ENCODE measurements around the gene PDS5A. TPM values are rescaled to one million over a fixed set of nuclear protein-coding genes. Genes with fewer than 3 reads are reported as not detected.

Gene PDS5A
- total and polyA plus RNA-seq, 2 donors (not counting 1 experiment from before 2014, with no cell fraction given), result 46.9 to 74.0 TPM

DNA sequence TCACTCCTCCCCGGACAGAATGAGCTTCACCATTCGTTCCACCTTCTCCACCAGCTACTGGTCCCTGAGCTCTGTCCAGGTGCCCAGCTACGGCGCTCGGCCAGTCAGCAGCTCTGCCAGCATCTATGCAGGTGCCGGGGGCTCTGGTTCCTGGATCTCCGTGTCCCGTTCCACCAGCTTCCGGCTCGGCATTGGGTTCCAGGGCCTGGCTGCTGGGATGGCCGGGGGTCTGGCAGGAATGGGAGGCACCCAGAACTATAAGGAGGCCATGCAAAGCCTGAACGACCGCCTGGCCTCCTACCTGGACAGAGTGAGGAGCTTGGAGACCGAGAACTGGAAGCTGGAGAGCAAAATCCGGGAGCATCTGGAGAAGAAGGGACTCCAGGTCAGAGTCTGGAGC, 42.5 kb upstream of the PDS5A start:
- Histone ChIP-seq H4K20me1 (ENCODE audit: control insufficient read depth, extremely low read depth, insufficient read depth, low read length) (no peaks in the 10 kb centered on the region), H3K79me2 (ENCODE audit: control insufficient read depth, insufficient read depth, low read length) (no peaks in the 10 kb centered on the region), H3K9ac (ENCODE audit: insufficient read depth, low read length) (no peak overlapping the region), H3K4me1 (ENCODE audit: control insufficient read depth, extremely low read depth, insufficient read depth, low read length) (no peaks in the 10 kb centered on the region), H3K4me3 (replicated peaks in 1 of 4; ENCODE audit: control extremely low read depth in 1 of 4, insufficient read depth in 1 of 4, low read depth in 3 of 4, low read length in 4 of 4) (no peak overlapping the region), H3K36me3 (ENCODE audit: control insufficient read depth, insufficient read depth, low read length) (no peaks in the 10 kb centered on the region), H2AFZ (ENCODE audit: low read length) (no peak overlapping the region), H3K27ac (ENCODE audit: insufficient read depth, low read length) (no peak overlapping the region), H3K27me3 (ENCODE audit: control insufficient read depth, insufficient read depth, low read length) (no peaks in the 10 kb centered on the region), H3K4me2 (ENCODE audit: extremely low read depth, insufficient read depth, low read length) (no peak overlapping the region), H3K9me3 (ENCODE audit: control insufficient read depth, insufficient read depth, low read depth, low read length) (no peaks in the 10 kb centered on the region)
- DNase-seq (ENCODE audit: low read depth in 2 of 2), result no peak
- no peak for TF ChIP-seq EZH2 (IDR thresholded peaks at IDR 0.05; ENCODE audit: low read length, missing control alignments)

DNA sequence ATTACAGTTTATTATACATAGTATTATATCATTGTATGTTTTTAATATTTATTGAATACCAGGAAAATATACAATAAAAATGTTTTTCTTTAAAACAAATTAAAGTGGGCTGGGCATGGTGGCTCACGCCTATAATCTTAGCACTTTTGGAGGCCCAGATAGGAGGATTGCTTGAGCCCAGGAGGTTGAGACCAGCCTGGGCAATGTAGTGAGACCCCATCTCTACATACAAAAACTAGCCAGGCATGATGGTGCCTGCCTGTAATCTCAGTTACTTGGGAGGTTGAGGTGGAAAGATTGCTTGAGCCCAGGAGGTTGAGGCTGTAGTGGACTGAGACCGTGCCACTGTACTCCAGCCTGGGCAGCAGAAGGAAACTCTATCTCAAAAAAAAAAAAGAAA, 38.3 kb upstream of the PDS5A start:
- no peak overlapping the region for H2AFZ ChIP-seq (ENCODE audit: low read length)
- no peaks in the 10 kb centered on the region for H3K36me3 ChIP-seq (ENCODE audit: control insufficient read depth, insufficient read depth, low read length)
- no peak overlapping the region for H3K4me2 ChIP-seq (ENCODE audit: extremely low read depth, insufficient read depth, low read length)
- no peaks in the 10 kb centered on the region for H3K27me3 ChIP-seq (ENCODE audit: control insufficient read depth, insufficient read depth, low read length)
- no peak overlapping the region for H3K27ac ChIP-seq (ENCODE audit: insufficient read depth, low read length)
- no peaks in the 10 kb centered on the region for H3K9me3 ChIP-seq (ENCODE audit: control insufficient read depth, insufficient read depth, low read depth, low read length)
- no peaks in the 10 kb centered on the region for H3K79me2 ChIP-seq (ENCODE audit: control insufficient read depth, insufficient read depth, low read length)
- H4K20me1 ChIP-seq (ENCODE audit: control insufficient read depth, extremely low read depth, insufficient read depth, low read length), result no peaks in the 10 kb centered on the region
- no peak for DNase-seq (ENCODE audit: low read depth in 2 of 2)
- no peak overlapping the region for H3K4me3 ChIP-seq (replicated peaks in 1 of 4; ENCODE audit: control extremely low read depth in 1 of 4, insufficient read depth in 1 of 4, low read depth in 3 of 4, low read length in 4 of 4)
- H3K9ac ChIP-seq (ENCODE audit: insufficient read depth, low read length), result no peak overlapping the region
- no peak for TF ChIP-seq EZH2 (IDR thresholded peaks at IDR 0.05; ENCODE audit: low read length, missing control alignments)
- TF ChIP-seq, protein P1, sequence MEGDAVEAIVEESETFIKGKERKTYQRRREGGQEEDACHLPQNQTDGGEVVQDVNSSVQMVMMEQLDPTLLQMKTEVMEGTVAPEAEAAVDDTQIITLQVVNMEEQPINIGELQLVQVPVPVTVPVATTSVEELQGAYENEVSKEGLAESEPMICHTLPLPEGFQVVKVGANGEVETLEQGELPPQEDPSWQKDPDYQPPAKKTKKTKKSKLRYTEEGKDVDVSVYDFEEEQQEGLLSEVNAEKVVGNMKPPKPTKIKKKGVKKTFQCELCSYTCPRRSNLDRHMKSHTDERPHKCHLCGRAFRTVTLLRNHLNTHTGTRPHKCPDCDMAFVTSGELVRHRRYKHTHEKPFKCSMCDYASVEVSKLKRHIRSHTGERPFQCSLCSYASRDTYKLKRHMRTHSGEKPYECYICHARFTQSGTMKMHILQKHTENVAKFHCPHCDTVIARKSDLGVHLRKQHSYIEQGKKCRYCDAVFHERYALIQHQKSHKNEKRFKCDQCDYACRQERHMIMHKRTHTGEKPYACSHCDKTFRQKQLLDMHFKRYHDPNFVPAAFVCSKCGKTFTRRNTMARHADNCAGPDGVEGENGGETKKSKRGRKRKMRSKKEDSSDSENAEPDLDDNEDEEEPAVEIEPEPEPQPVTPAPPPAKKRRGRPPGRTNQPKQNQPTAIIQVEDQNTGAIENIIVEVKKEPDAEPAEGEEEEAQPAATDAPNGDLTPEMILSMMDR (conservative IDR thresholded peaks at IDR 0.05 in 1 of 2, IDR thresholded peaks at IDR 0.05 in 1 of 2; ENCODE audit: low read depth in 1 of 2, low read length in 2 of 2), result no peak
- no peaks in the 10 kb centered on the region for H3K4me1 ChIP-seq (ENCODE audit: control insufficient read depth, extremely low read depth, insufficient read depth, low read length)

DNA sequence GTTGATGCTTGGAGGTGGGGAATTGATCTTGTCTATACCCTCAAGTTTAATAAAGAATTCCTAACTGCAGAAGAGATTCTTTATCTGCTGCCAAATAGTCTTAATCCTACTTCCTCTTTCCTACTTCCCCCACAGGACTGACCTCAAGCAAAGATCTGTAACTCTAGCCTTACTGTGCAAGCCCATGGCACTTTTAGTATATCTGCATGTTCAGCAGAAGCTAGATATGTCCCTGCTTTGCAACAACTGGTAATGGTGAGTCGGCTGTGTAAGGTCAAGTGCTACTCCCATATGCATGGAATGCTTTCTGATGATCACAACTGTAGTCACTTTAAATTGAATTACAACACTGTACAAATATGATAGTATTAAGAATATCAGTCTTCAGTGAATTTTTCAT, 26.3 kb upstream of the PDS5A start:
- Histone ChIP-seq H3K27ac (ENCODE audit: insufficient read depth, low read length) (no peak overlapping the region), H3K27me3 (ENCODE audit: control insufficient read depth, insufficient read depth, low read length) (no peaks in the 10 kb centered on the region), H3K9me3 (ENCODE audit: control insufficient read depth, insufficient read depth, low read depth, low read length) (no peaks in the 10 kb centered on the region), H3K79me2 (ENCODE audit: control insufficient read depth, insufficient read depth, low read length) (no peaks in the 10 kb centered on the region), H3K36me3 (ENCODE audit: control insufficient read depth, insufficient read depth, low read length) (no peaks in the 10 kb centered on the region), H4K20me1 (ENCODE audit: control insufficient read depth, extremely low read depth, insufficient read depth, low read length) (no peaks in the 10 kb centered on the region), H3K4me3 (replicated peaks in 1 of 4; ENCODE audit: control extremely low read depth in 1 of 4, insufficient read depth in 1 of 4, low read depth in 3 of 4, low read length in 4 of 4) (no peak overlapping the region), H3K9ac (ENCODE audit: insufficient read depth, low read length) (no peak overlapping the region), H3K4me2 (ENCODE audit: extremely low read depth, insufficient read depth, low read length) (no peak overlapping the region), H2AFZ (ENCODE audit: low read length) (no peak overlapping the region), H3K4me1 (ENCODE audit: control insufficient read depth, extremely low read depth, insufficient read depth, low read length) (no peaks in the 10 kb centered on the region)
- DNase-seq (ENCODE audit: low read depth in 2 of 2), result peak; percentile 51 to 68
- TF ChIP-seq, protein P1 (conservative IDR thresholded peaks at IDR 0.05 in 1 of 2, IDR thresholded peaks at IDR 0.05 in 1 of 2; ENCODE audit: low read depth in 1 of 2, low read length in 2 of 2), result no peak
- TF ChIP-seq EZH2 (IDR thresholded peaks at IDR 0.05; ENCODE audit: low read length, missing control alignments), result no peak

Measured in fibroblast of lung (primary cell).